GM21515 (cell line): Measurements from ENCODE around the gene ZCWPW1.
"Not testable (repeated sequence)": the region's sequence is repeated elsewhere in the genome, so short reads cannot be mapped to it uniquely, and the experiment has no call there.

Source experiments
- ATAC-seq: cut with Tn5 transposase; IDR thresholded peaks from one replicate; pipeline ENCODE4 v1.9.1; 2021; ENCODE audit not compliant: unreplicated experiment

Gene ZCWPW1

GRCh38 chr7:100402241-100402640 is 26.3 kb downstream of the ZCWPW1 start:
- ATAC-seq: no peak

- ATAC-seq: no peak
These were observed 26.7 kb downstream of the ZCWPW1 start for GRCh38 chr7:100401811-100402210.

- no peak for ATAC-seq
These were observed 27.8 kb downstream of the ZCWPW1 start for GRCh38 chr7:100400656-100401055.

- ATAC-seq: no peak
These were observed 28.5 kb downstream of the ZCWPW1 start for GRCh38 chr7:100400041-100400440.

GRCh38 chr7:100398239-100398638 is 30.3 kb downstream of the ZCWPW1 start:
- no peak for ATAC-seq

- no peak for ATAC-seq
These were observed 31.0 kb downstream of the ZCWPW1 start for GRCh38 chr7:100397315-100398081.

GRCh38 chr7:100396421-100396982 is 32.0 kb downstream of the ZCWPW1 start:
- peak; percentile 86 for ATAC-seq

GRCh38 chr7:100394077-100394476 is 34.4 kb downstream of the ZCWPW1 start:
- ATAC-seq: no peak

- ATAC-seq: no peak
These were observed 35.1 kb downstream of the ZCWPW1 start for GRCh38 chr7:100393233-100393905.

- no peak for ATAC-seq
These were observed 38.1 kb downstream of the ZCWPW1 start for GRCh38 chr7:100390286-100391009.

- no peak for ATAC-seq
These were observed 38.9 kb downstream of the ZCWPW1 start for GRCh38 chr7:100389437-100390088.

GRCh38 chr7:100387695-100388094 is 40.8 kb downstream of the ZCWPW1 start:
- ATAC-seq: no peak

- no peak for ATAC-seq
These were observed 41.6 kb downstream of the ZCWPW1 start for GRCh38 chr7:100386940-100387339.

- no peak for ATAC-seq
These were observed 43.7 kb downstream of the ZCWPW1 start for GRCh38 chr7:100384628-100385294.

GRCh38 chr7:100382234-100382853 is 46.2 kb downstream of the ZCWPW1 start:
- ATAC-seq: not testable (repeated sequence)

GRCh38 chr7:100381531-100382233 is 46.8 kb downstream of the ZCWPW1 start:
- not testable (repeated sequence) for ATAC-seq

GRCh38 chr7:100380196-100380595 is 48.3 kb downstream of the ZCWPW1 start:
- no peak for ATAC-seq

- ATAC-seq: no peak
These were observed 50.3 kb downstream of the ZCWPW1 start for GRCh38 chr7:100378114-100378755.

- ATAC-seq: no peak
These were observed 52.4 kb downstream of the ZCWPW1 start for GRCh38 chr7:100376066-100376465.
